PC-9 (cell line): ENCODE data around the gene APLN. TPM values are rescaled to one million over a fixed set of nuclear protein-coding genes. Genes with fewer than 3 reads are reported as not detected.

ENCODE experiments used
- BruUV-seq: library from RNA; stranded (reverse); fragments of 400-500 nt; replicated peaks from 2 replicates; lab custom pipeline; 2021; lab: Mats Ljungman, UMichigan
- CTCF ChIA-PET: fragments of 300-600 bp; sonication (Branson Sonifier 250); formaldehyde crosslinking; loops from one replicate; lab custom pipeline; 2022; ENCODE audit warnings: antibody characterized with exemption; lab: Charles Lee
- POLR2A ChIA-PET: fragments of 300-600 bp; sonication (Branson Sonifier 250); formaldehyde crosslinking; loops from one replicate; lab custom pipeline; 2022; ENCODE audit warnings: antibody characterized with exemption; ENCODE audit not compliant: unreplicated experiment; lab: Charles Lee
- DNase-seq, 2 experiments: peaks; one replicate each; pipeline versions ENCODE4 v3.0.0 to v3.0.0-alpha.2; 2015 to 2022; ENCODE audit warnings: mixed read lengths in 1 of 2
- H2AFZ ChIP-seq: fragments of 200-600 bp; sonication (generic); 2 replicates; pipeline ENCODE4 v1.8.1; 2017; ENCODE audit warnings: antibody characterized with exemption
- H3F3A ChIP-seq: fragments of 200-600 bp; sonication (generic); 2 replicates; pipeline ENCODE4 v1.8.1; 2017; ENCODE audit warnings: antibody characterized with exemption, mild to moderate bottlenecking, low read depth; ENCODE audit not compliant: insufficient read depth
- H3K27ac ChIP-seq: fragments of 200-600 bp; sonication (generic); 2 replicates; pipeline ENCODE4 v1.6.1; 2016; ENCODE audit warnings: mixed run types
- H3K27me3 ChIP-seq: fragments of 200-600 bp; sonication (generic); 2 replicates; pipeline ENCODE4 v1.6.1; 2016; ENCODE audit warnings: low read depth, mixed run types; ENCODE audit not compliant: insufficient read depth
- H3K36me3 ChIP-seq: fragments of 200-600 bp; sonication (generic); 2 replicates; pipeline ENCODE4 v1.6.1; 2016; ENCODE audit warnings: low read depth, mixed run types
- H3K4me1 ChIP-seq: fragments of 200-600 bp; sonication (generic); replicated peaks from 2 replicates; pipeline ENCODE4 v1.6.1; 2016; ENCODE audit warnings: mixed run types; ENCODE audit not compliant: insufficient read depth
- H3K4me2 ChIP-seq: fragments of 200-600 bp; sonication (generic); 2 replicates; pipeline ENCODE4 v1.6.1; 2017; ENCODE audit warnings: mixed run types
- H3K4me3 ChIP-seq: fragments of 200-600 bp; sonication (generic); 2 replicates; pipeline ENCODE4 v1.6.1; 2016; ENCODE audit warnings: mixed run types
- H3K79me2 ChIP-seq: fragments of 200-600 bp; sonication (generic); 2 replicates; pipeline ENCODE4 v1.6.1; 2017; ENCODE audit warnings: low read depth, mixed run types
- H3K9me2 ChIP-seq: fragments of 200-600 bp; sonication (generic); 2 replicates; pipeline ENCODE4 v1.8.1; 2017; ENCODE audit warnings: mild to moderate bottlenecking; ENCODE audit not compliant: insufficient read depth
- H3K9me3 ChIP-seq: fragments of 200-600 bp; sonication (generic); 2 replicates; pipeline ENCODE4 v1.8.1; 2016; ENCODE audit warnings: low read depth; ENCODE audit not compliant: insufficient read depth
- H4K20me1 ChIP-seq: fragments of 200-600 bp; sonication (generic); 2 replicates; pipeline ENCODE4 v1.8.1; 2017; ENCODE audit not compliant: insufficient read depth
- EZH2 ChIP-seq: fragments of 200-600 bp; sonication (generic); IDR thresholded peaks from 2 replicates; pipeline ENCODE4 v1.8.0; 2017; ENCODE audit warnings: antibody characterized with exemption, low read depth
- intact Hi-C: fragments of 100-400 bp; cut with micrococcal nuclease; formaldehyde crosslinking; loops from one replicate; pipeline ENCODE4 v1.10.0; 2022; ENCODE audit not compliant: unreplicated experiment
- total RNA-seq: library from RNA; stranded (reverse); gene quantifications from 2 replicates; pipeline ENCODE4 v1.2.3, GENCODE V29; 2021
- TF ChIP-seq, protein P1 (sequence below): fragments of 200-600 bp; sonication (generic); conservative IDR thresholded peaks from 2 replicates; pipeline ENCODE4 v1.6.1; 2017; ENCODE audit warnings: mixed run types, antibody characterized with exemption, mild to moderate bottlenecking, moderate library complexity

The APLN gene
- total RNA-seq, 1 experiment from 2014 or later, result 0.13 TPM

DNA sequence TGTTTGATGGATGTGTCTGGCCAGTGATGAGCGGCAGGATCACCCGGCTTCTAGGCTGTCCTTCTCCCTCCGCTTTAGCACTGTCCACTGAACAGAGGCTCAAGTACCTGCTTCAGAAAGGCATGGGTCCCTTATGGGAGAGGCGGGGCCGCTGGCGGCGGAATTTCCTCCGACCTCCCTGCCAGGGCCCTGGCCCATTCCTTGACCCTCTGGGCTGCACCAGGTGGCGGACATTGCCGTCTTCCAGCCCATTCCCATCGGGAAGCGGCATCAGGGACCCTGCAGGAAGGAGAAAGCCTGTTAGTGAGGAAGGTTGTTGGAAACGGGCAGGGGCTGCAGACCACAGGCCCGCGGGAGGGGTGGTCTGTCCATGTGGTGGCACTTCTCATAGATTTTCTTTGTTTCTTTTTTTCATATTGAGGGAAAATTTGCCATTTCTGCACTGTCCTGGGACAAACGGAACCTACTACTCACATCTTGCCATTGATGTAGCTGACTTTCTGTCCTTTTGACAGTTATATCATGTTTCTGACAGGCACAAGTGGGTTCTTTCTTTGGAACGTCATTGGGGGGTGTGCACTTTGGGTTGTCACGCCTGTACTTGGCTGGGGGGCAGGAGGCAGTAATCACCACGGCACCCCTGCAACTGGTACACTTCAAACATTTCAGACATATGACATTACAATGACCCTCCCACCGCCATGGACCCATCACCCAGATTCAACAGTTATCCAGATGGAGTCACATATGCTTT lies 6.1 kb downstream of the APLN start:
- Histone ChIP-seq H3K4me1 (peaks cover 7% of the 10 kb centered on the region; the same call in 1 of the 2 replicates), H3K79me2 (no peaks in the 10 kb centered on the region), H4K20me1 (peaks cover 5% of the 10 kb centered on the region; the same call in 1 of the 2 replicates), H3K36me3 (no peaks in the 10 kb centered on the region), H3K4me2 (no peak overlapping the region), H3K27ac (no peak overlapping the region), H3K9me3 (no peaks in the 10 kb centered on the region), H3K4me3 (no peak overlapping the region), H2AFZ (no peak overlapping the region), H3F3A (no peaks in the 10 kb centered on the region), H3K9me2 (no peaks in the 10 kb centered on the region), H3K27me3 (peaks cover 30% of the 10 kb centered on the region)
- ChIA-PET POLR2A (no interaction called here), CTCF (no interaction called here)
- intact Hi-C loops, result no loop called here
- no TSS peak for BruUV-seq
- TF ChIP-seq, protein P1, sequence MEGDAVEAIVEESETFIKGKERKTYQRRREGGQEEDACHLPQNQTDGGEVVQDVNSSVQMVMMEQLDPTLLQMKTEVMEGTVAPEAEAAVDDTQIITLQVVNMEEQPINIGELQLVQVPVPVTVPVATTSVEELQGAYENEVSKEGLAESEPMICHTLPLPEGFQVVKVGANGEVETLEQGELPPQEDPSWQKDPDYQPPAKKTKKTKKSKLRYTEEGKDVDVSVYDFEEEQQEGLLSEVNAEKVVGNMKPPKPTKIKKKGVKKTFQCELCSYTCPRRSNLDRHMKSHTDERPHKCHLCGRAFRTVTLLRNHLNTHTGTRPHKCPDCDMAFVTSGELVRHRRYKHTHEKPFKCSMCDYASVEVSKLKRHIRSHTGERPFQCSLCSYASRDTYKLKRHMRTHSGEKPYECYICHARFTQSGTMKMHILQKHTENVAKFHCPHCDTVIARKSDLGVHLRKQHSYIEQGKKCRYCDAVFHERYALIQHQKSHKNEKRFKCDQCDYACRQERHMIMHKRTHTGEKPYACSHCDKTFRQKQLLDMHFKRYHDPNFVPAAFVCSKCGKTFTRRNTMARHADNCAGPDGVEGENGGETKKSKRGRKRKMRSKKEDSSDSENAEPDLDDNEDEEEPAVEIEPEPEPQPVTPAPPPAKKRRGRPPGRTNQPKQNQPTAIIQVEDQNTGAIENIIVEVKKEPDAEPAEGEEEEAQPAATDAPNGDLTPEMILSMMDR, result no peak
- no peak for TF ChIP-seq EZH2
- no peak for DNase-seq

DNA sequence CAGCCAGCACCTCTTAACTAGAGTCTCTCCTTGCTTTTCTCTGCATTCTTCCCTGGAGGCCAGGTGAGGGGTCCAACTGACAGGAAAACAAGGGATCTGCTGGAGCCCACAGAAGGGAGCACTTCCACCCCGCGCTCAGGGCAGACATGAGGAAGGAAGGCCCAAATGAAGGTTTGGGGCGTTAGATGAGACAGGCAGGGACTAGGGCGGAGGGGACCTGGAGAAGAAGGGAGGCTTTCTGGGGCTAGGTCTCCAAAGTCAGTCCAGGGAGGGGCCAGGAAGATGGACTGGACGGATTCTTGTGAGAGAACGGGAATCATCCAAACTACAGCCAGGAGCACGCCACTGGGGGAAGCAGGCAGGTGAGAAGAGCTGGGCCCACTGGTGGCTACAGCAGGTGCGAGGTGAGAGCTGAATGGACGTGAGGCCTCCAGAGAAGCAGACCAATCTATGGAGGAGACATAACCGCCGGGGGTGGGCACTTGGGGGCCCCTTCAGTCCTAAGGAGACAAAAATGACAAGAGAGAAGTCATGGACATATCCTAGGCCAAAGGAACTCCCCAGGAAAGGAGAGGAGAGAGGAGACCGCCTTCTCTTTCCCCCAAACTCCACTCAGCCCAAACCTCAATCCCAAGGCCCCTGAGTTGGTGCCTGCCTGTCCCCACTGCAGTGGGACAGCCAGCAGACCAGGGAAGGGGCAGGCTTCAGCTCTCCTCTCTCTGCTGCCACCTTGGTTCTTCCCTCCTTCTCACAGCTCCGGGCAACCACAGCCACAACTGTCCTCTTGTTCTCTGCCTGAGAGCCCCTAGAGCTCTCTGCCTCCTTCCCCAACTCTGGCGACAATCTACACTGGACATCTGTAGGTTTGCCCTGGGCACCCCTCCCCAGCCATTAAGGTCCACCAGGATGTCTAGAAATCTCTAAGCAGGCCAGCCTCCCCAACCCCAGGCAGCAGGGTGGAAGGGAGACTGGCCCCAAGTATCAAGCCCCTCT lies 7.0 kb downstream of the APLN start:
- no peaks in the 10 kb centered on the region for H3K9me3 ChIP-seq
- no TSS peak for BruUV-seq
- POLR2A ChIA-PET, result no interaction called here
- no peak overlapping the region for H3K27ac ChIP-seq
- H3K4me2 ChIP-seq, result no peak overlapping the region
- no peak overlapping the region for H2AFZ ChIP-seq
- H3K9me2 ChIP-seq, result no peaks in the 10 kb centered on the region
- intact Hi-C loops, result no loop called here
- no peak for DNase-seq
- TF ChIP-seq, protein P1, result no peak
- 0 out of 2 replicates have a peak, but pooled peaks cover 6% of the 10 kb centered on the region for H3K4me1 ChIP-seq
- no peaks in the 10 kb centered on the region for H3K79me2 ChIP-seq
- CTCF ChIA-PET, result no interaction called here
- peaks cover 21% of the 10 kb centered on the region; the same call in 1 of the 2 replicates for H3K27me3 ChIP-seq
- no peak overlapping the region for H3K4me3 ChIP-seq
- no peaks in the 10 kb centered on the region for H3K36me3 ChIP-seq
- no peaks in the 10 kb centered on the region for H3F3A ChIP-seq
- 0 out of 2 replicates have a peak, but pooled peaks cover under 1% of the 10 kb centered on the region for H4K20me1 ChIP-seq

DNA sequence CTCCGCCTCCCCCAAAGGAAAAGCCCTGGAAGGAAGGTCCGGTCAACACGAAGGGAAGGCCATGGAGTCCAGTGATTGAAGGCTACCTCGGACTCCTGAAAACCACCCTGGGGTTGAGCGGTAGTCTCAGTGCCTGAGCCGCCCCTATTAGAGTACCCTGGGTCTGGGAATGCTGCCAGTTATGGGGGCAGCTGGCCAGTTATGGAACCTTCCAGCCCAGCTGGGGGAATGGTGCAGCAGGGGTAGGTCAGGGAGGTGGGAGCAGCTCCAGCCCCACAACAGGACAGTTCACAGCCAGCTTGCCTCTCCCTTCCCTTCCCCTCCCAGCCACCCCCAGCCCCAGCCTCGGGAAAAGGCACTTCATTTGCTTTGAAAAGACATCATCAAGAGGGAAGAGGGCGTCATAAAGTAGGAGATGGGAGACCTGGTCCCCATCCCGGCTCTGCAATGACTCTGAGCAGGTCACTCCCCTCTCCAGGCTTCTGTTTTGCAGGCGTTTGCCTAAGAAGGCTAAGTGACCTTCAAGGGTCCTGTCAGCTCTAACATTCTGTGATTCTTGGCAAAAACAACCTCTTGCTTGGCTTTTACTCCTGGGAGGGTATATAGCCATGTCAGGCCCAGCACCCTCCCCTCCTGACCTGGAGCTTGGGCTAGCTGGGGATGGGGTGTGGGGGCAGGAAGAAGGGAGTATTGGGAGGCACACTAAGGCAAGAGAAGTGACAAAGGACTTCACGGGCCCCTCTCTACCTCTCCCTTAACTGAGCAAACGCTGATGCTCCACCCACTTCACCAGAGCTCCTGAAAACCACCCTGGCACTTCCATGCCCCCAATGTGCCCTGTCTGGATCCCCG lies 8.0 kb downstream of the APLN start:
- TF ChIP-seq EZH2, result no peak
- TF ChIP-seq, protein P1, result no peak
- intact Hi-C loops, result no loop called here
- no peaks in the 10 kb centered on the region for H3K9me3 ChIP-seq
- DNase-seq, result no peak
- 0 out of 2 replicates have a peak, but pooled peaks cover 6% of the 10 kb centered on the region for H3K4me1 ChIP-seq
- no peaks in the 10 kb centered on the region for H4K20me1 ChIP-seq
- ChIA-PET POLR2A (no interaction called here), CTCF (no interaction called here)
- no peaks in the 10 kb centered on the region for H3K9me2 ChIP-seq
- no peaks in the 10 kb centered on the region for H3F3A ChIP-seq
- no peak overlapping the region for H3K27ac ChIP-seq
- H3K79me2 ChIP-seq, result no peaks in the 10 kb centered on the region
- no peak overlapping the region for H3K4me3 ChIP-seq
- peaks cover 11% of the 10 kb centered on the region; the same call in 1 of the 2 replicates for H3K27me3 ChIP-seq
- BruUV-seq, result no TSS peak
- H3K36me3 ChIP-seq, result no peaks in the 10 kb centered on the region
- H2AFZ ChIP-seq, result no peak overlapping the region
- H3K4me2 ChIP-seq, result no peak overlapping the region
